Myocyte (in vitro differentiated cells): Measurements from ENCODE around the gene ZGPAT. TPM values are rescaled to one million over a fixed set of nuclear protein-coding genes. Genes with fewer than 3 reads are reported as not detected.
"Not testable (repeated sequence)": the region's sequence is repeated elsewhere in the genome, so short reads cannot be mapped to it uniquely, and the experiment has no call there.

Experiments used
- DNase-seq: peaks from one replicate; pipeline ENCODE4 v3.0.0-alpha.2; 2012; ENCODE audit warnings: low read depth
- total RNA-seq: library from RNA; depleted of rRNA; stranded (reverse); fragments of >200 nt; gene quantifications from 2 replicates; pipeline ENCODE4 v1.2.3, GENCODE V29; 2014

Gene ZGPAT
- total RNA-seq, 1 donor from 2014 or later, result 21.4 TPM

DNA sequence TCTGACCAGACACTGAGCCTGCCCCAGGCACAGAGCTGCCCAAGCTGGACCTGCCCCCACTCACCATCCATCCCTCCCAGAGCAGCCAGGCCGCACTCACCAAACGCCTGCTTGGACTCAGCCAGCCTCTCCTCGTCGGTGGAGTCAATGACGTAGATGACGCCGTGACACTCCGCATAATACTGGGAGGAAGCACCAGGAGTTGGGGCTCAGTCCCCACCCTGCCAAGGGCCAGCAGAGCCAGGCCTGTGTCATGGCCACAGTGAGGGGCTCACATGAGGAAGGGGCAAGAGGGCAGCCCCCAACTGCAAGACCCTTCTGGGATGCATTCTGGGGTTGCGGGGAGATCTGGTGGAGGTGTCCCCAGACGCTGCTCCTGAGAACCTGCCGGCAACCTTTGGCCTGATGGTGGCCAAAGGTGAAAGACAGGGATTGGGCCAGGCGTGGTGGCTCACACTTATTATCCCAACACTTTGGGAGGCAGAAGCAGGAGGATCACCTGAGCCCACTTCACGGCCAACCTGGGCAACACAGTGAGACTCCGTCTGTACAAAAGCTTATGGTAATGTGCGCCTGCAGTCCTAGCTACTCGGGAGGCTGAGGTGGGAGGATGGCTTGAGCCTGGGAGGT, 5.7 kb upstream of the ZGPAT start:
- no peak for DNase-seq

DNA sequence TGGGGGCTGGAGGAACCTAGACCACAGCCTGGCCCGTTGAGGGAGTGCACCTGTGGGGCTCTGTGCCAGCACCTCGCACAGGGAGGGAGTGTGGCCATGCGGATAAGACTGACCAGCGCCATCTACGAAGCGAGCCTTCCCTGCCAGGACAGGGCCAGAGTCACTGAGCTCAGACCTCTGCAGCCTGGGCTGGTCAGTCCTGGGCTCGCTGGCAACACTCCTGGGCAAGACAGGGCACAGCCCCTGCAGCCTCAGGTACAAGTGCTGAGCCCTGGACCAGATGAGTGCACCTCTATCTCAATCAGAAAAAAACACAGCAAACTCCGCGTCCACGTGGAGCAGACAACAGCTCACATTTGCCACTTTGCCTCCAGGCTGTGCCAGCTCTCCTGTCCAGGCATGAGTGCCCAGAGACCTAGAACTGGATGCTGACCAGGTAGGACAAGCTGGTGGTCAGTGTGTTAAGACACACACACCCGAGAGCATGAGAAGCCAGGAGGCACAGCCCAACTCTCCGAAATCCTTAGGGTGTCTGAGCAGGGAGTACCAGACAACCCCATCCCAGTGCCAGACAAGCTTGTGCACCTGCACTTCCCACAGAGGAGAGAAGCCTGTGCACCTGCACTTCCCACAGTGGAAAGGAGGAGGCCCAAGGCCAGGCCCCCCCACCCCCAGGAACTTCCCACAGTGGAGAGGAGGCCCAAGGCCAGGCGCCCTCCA, 4.9 kb upstream of the ZGPAT start:
- DNase-seq, result no peak

DNA sequence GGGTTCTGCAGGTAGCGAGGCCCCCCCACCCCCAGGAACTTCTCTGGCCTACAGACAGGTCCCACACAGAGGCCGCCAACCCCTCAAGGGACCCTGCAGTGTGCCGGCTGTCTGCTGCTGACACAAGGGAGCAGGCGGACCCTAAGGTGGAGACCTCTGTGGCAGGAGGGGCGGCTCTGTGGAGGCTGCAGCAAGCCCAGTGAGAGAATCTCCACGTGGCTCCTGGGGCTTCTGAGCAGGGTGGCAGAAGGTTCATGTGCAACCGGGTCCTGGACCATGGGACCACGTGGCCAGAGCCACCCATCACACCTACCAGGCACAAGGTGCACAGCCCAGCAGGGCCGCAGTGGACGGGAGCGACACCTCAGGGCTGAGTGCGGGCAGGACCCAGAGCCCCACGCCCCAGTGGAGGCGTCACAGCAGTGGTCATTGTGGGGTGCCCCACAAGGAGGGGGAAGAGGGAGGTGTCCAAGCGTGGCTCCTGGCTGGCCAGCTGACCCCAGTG, 4.3 kb upstream of the ZGPAT start:
- no peak for DNase-seq

DNA sequence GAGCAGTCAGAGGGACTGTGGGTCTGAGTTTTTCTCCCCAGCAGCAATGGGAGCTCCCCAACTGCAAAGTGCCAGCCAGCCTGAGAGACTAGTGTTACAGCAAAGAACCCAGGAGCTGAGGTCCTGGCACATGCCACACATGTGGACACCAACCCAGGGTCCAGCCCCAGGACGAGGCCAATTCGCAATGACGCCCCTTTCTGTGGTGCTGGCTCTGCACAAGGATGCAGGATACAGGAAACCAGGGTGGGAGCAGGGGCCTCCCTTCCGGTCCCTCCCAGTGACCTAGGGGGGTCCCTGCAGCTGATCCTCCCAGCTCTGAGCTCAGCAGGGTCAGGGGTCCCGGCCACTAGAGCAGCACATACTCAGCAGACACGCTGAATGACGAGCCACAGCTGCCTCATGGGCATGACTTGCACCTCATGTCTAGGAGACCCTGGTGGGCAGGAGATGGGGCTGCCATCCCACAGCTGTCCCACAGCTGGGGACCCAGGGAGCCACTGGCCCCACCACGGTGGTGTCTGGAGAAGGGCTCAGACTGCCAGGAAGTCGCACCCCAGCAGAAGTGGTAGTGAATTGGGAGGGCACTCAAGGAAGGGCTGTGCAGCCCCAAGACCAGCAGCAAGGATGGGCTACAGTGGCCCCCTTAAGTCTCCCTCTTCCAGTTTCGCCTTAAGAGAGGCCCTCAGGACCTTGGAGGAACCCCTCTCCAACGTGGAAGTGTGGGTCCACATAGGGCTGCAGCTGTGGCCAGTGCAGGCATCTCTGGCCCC, 3.7 kb upstream of the ZGPAT start:
- no peak for DNase-seq

DNA sequence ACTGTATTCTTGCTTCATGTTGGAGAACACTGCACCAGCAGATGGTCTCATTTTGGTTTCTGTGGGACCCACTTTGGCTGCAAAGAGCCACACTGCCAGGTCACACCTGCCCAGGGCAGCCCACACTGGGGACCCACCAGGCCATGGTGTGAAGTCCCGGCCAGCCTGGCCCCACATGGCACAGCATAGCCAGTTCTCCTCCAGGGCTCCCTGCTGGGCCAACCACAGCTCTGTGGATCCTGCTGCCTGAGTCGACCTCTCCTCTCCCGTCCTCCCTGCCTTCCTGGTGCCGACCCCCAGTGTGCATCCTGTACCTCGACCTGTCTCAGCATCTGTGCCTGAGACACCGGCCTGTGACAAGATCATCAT, 3.1 kb upstream of the ZGPAT start:
- no peak for DNase-seq

DNA sequence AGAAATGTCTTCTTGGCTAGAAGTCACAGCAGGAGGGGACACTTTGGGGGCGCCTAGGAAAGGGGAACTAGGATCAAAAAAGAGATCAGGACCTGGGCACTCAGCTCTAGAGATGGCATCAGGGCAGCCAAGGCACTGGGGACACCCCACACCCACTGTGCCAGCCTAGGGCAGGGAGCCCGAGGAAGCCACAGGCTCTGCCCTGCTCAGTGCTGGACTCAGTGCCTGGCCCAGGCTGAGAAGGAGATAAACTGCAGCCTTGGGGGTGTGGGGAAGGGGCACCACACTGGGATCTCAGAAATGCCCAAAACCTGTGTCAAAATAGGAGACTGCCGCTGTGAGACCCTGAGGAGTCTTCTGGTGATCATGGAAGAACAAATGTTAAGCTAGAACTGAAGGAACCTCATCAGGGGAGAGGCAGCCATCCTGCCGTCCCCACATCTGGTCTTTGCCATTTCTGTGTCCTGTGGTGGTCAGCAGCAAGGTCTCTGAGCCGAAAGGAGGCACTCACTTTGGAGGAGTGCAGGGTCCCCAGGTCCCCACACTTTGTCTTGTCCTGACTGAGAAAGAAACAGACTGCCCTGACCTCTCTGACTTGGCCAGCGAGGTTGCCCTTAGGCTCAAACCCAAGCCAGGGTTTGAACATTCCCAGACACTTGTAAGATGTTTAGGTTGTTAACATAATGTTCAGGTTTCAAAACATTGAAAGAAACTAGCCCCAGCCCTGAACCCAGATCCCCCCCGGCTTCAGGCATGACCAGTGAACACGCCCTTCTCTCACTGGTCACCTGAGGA, 2.4 kb upstream of the ZGPAT start:
- no peak for DNase-seq

DNA sequence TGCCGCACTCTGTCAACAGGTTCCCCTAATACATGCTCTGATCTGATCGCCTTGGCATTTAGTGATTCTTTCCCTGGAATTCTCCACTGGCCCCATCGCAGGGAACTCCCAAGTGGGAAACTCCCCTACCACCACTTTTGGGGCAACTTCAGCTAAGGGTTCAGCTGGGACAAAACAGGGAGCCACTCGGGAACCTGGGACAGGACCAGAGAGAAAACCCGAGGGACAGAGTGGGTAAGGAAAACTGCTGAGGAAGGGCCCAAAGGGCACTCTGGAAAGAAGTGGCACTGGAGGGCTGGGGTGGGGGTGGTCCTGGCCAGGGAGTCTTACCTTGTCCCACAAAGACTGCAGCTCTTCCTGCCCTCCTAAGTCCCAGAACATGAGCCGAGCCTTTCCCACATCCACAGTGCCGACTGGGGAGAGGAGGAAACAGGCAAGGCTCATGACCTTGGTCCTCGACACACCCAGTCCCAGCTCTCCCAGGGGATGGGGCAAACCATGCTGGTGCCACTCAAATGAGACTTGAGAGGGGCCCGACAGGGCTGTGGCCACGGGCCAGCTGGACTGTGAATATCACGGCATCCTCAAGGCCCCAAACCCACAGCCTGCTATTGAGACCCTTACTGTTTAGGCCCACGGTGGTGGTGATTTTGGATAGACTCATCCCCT, 1.7 kb upstream of the ZGPAT start:
- DNase-seq, result no peak

DNA sequence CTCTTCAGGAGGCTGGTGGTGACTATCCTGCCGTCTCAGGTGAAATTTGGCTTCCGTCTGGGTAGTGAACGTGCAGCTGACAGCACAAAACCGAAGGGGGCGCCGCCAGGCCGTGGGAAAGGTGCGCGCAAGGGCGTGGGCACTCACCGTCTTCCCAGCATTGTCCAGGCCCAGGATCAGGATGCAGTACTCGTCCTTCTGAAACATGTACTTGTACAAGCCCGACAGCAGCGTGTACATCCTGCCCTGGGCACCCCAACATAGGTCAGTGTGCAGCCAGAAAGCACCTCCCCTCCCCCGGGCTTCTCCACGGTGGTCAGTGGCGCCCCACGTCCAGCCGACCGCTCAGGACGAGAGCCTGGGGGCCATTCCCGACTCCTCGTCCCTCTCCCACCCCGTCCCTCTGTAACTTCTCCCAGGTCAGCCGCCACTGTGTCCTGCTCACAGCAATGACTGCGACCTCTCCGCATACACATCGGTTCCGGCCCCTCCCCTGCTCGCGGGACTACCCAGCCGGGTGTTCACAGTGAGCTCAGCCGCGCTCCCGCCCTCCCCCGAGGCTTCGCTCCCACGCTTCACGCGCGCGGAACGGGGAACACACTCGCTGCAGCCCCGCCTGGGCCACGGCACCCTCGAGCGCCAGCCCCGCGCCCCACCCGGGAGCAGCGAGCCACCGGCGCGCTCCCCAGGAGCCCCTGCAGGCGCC, 834 bp upstream of the ZGPAT start:
- DNase-seq, result no peak

DNA sequence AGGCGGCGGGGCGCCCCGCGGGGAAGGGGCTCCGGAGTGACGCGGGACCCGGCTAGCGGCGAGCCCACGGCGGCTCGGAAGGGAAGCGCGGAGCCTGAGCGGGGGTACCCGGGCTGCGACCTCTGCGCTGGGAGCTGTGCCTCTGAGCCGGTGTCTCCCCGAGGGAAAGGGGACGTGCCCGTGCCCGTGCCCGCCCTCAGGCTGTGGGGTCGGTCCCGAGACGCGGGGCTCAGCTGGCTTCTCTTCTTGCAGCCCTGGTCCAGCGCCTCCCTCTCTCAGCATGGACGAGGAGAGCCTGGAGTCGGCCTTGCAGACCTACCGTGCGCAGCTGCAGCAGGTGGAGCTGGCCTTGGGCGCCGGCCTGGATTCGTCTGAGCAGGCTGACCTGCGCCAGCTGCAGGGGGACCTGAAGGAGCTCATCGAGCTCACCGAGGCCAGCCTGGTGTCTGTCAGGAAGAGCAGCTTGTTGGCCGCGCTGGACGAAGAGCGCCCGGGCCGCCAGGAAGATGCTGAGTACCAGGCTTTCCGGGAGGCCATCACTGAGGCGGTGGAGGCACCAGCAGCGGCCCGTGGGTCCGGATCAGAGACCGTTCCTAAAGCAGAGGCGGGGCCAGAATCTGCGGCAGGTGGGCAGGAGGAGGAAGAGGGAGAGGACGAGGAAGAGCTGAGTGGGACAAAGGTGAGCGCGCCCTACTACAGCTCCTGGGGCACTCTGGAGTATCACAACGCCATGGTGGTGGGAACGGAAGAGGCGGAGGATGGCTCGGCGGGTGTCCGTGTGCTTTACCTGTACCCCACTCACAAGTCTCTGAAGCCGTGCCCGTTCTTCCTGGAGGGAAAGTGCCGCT, 686 bp downstream of the ZGPAT start:
- DNase-seq, result no peak

DNA sequence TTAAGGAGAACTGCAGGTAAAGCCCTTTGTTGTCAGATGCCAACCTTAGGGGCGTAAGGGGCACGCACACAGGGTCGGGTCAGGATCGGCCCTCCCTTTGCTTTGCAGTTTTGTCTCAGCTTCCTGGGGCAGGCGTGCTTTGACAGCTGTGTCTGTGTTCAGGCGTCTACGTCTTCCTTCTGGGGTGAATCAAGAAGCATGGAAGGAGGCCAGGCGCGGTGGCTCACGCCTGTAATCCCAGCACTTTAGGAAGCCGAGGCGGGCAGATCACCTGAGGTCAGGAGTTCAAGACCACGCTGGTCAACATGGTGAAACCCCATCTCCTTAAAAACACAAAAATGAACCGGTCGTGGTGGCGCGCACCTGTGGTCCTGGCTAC, 1.3 kb downstream of the ZGPAT start:
- no peak for DNase-seq

DNA sequence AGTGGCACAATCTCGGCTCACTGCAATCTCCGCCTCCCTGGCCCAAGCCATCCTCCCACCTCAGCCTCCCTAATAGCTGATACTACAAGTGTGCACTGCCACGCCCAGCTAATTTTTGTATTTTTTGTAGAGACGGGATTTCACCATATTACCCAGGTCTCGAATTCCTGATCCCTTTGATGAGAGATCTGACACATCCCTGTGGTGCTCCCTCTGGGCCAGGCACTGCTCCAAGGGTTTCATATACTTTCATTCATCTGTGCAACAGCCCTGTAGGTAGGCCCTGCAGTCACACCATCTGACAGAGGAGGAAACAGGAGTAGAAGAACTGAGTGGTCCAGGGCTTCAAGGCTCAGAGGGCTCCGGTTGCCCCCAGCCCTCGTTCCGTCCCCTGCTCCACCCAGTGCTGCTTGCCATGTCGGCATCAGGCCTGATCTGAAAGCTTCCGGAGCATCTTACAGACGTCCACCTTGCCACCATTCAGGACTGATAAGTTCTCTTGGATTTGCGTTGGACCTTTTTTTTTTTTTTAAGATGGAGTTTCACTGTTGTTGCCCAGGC, 3.3 kb downstream of the ZGPAT start:
- no peak for DNase-seq

DNA sequence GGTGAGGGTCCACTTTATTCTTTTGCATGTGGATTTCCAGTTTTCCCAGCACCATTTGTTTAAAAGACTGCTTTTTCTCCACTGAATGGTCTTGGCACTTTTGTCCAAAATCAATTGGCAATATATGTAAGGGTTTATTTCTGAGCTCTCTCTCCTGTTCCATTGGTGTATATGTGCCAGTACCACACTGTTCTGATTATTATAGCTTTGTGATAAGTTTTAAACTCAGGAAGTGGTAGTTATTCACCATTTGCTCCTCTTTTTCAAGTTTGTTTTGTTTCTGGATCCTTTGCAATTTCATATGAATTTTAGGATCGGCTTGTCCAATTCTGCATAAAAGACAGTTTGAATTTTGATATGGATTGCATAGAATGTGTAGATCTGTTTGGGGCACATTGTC, 4.4 kb downstream of the ZGPAT start:
- no peak for DNase-seq

DNA sequence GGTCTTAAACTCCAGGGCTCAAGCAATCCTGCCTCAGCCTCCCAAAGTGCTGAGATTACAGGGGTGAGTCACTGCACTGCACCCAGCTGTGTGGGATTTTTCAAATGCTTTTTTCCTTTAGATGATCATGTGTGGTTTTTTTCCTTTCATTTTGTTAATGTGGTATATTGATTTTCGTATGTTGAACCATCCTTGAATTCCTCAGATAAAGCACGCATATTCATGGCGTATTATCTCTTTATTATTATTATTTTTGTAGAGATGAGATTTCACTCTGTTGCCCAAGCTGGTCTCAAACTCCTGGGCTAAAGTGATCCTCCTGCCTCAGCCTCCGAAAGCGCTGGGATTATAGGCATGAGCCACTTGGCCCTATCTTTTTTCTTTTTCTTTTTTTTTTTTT, 7.0 kb downstream of the ZGPAT start:
- no peak for DNase-seq

DNA sequence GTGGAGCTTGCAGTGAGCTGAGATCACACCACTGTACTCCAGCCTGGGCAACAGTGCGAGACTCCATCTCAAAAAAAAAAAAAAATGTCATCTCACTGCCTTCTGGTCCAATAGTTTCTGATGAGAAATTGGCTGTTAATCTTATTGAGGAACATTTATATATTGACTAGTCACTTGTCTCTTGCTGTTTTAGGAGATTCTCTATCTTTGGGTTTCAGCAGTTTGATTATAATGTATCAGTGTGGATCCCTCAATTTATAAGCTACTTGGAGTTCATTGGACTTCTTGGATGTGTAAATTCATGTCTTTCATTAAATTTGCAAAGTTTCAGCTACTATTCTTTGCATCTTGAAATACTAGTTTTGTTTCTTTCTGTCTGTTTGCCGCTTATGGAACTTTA, 11.2 kb downstream of the ZGPAT start:
- no peak for DNase-seq

DNA sequence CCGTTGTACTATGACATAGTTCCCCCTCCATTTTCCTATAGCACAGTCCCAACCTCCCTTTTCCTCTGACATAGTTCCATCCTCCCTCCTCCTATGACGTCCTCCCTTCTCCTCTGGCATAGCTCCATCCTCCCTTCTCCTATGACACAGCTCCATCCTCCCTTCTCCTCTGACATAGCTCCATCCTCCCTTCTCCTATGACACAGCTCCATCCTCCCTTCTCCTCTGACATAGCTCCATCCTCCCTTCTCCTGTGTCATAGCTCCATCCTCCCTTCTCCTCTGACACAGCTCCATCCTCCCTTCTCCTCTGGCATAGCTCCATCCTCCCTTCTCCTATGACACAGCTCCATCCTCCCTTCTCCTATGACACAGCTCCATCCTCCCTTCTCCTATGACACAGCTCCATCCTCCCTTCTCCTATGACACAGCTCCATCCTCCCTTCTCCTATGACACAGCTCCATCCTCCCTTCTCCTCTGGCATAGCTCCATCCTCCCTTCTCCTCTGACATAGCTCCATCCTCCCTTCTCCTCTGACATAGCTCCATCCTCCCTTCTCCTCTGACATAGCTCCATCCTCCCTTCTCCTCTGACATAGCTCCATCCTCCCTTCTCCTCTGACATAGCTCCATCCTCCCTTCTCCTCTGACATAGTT, 15.3 kb downstream of the ZGPAT start:
- DNase-seq, result not testable (repeated sequence)

DNA sequence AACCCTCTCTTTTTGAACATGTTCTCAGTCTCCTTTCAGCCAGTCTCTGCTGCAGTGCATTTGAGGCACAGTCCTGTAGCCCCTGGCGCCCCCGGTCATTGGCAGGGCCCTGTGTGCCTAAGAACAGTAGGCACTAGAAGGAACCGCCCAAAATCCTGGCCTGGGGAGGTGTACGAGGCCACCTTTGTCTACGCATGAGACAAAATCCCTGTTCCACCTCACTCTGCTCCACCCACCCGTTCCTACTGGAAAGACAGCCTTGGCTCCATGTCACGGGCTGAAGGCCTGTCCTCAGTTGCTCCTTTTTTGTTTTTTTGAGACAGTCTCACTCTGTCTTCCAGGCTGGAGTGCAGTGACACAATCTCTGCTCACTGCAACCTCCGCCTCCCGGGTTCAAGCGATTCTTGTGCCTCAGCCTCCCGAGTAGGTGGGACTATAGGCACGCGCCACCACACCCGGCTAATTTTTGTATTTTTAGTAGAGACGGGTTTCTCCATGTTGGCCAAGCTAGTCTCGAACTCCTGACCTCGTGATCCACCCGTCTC, 22.4 kb downstream of the ZGPAT start:
- not testable (repeated sequence) for DNase-seq

DNA sequence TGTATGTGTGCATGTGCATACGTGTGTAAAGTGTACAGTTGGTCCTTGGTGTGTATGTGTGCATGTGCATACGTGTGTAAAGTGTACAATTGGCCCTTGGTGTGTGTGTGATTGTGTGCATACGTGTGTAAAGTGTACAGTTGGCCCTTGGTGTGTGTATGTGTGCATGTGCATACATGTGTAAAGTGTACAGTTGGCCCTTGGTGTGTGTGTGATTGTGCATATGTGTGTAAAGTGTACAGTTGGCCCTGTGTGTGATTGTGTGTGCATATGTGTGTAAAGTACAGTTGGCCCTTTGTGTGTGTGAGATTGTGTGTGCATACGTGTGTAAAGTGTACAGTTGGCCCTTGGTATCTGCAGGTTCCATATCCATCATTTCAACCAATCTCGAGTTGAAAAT, 23.6 kb downstream of the ZGPAT start:
- no peak for DNase-seq
